Liver (tissue), 3 donors: ENCODE results near the gene LKAAEAR1.

Experiments
- EGR1 ChIP-seq, 2 donors: IDR thresholded peaks; 2 replicates each; pipeline ENCODE4 v1.6.1; 2016 to 2018; ENCODE audit warnings: antibody characterized with exemption in 2 of 2, low read depth in 2 of 2
- RAD21 ChIP-seq, 2 donors: IDR thresholded peaks; 2 replicates each; pipeline ENCODE4 v1.6.1; 2016; ENCODE audit warnings: antibody characterized with exemption in 2 of 2, mild to moderate bottlenecking in 2 of 2
- SP1 ChIP-seq: IDR thresholded peaks from 2 replicates; pipeline ENCODE4 v1.6.1; 2018; ENCODE audit warnings: antibody characterized with exemption, mild to moderate bottlenecking
- TAF1 ChIP-seq: conservative IDR thresholded peaks from 2 replicates; pipeline ENCODE4 v1.6.1; 2016; ENCODE audit warnings: antibody characterized with exemption, mild to moderate bottlenecking
- TF ChIP-seq, protein P1 (sequence below): IDR thresholded peaks from 2 replicates; pipeline ENCODE4 v1.6.1; 2016; ENCODE audit warnings: antibody characterized with exemption
- TF ChIP-seq, protein P2 (sequence below): fragments of 150-350 bp; IDR thresholded peaks from 2 replicates; pipeline ENCODE4 v1.5.1; 2017; ENCODE audit warnings: improper control_type of control experiment, low read depth, low read length; ENCODE audit not compliant: missing input control
- donor health status: healthy.
- donor health status: healthy.

DNA sequence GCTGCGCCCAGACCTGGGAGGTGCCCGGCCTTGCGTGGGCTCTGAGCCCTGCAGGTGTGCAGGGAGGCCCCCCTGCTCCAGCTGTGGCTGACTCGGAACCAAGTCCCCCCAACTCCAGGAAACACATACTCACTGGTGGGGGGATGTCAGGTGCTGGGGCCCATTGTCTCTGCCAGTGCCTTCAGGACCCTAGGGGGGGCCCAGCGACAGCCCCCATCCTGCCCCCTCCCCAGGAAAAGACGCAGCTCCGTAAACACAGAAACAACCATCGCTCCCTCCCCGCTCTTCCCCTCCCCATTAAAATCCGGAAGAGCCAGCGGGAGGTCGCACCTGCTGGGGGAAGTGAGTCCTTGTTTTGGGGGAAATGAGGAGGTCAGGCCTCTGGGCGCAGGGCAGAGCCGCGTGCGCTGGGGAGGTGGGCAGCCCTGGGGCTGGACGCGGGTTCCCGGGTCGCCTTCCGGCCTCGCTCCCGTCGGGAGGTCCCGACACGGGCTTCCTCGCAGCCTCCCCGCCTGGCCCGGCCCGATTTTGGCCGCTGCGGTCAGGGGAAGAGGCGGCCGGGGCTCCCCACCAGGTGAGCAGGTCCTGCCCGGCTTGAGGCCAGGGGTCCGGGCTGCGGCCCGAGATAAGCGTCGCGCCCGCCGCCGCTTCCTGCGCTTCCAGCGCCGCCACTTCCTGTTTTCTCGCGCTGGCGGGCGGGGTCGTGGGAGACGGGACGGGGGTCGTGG is 42.0 kb downstream of the LKAAEAR1 start:
- TF ChIP-seq, protein P1, sequence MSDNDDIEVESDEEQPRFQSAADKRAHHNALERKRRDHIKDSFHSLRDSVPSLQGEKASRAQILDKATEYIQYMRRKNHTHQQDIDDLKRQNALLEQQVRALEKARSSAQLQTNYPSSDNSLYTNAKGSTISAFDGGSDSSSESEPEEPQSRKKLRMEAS, result no peak
- TF ChIP-seq, protein P2, sequence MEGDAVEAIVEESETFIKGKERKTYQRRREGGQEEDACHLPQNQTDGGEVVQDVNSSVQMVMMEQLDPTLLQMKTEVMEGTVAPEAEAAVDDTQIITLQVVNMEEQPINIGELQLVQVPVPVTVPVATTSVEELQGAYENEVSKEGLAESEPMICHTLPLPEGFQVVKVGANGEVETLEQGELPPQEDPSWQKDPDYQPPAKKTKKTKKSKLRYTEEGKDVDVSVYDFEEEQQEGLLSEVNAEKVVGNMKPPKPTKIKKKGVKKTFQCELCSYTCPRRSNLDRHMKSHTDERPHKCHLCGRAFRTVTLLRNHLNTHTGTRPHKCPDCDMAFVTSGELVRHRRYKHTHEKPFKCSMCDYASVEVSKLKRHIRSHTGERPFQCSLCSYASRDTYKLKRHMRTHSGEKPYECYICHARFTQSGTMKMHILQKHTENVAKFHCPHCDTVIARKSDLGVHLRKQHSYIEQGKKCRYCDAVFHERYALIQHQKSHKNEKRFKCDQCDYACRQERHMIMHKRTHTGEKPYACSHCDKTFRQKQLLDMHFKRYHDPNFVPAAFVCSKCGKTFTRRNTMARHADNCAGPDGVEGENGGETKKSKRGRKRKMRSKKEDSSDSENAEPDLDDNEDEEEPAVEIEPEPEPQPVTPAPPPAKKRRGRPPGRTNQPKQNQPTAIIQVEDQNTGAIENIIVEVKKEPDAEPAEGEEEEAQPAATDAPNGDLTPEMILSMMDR, result no peak
- TF ChIP-seq TAF1 (no peak), RAD21 (IDR thresholded peaks at IDR 0.05) (no peak), SP1 (no peak), EGR1 (IDR thresholded peaks at IDR 0.05; ENCODE audit: low read depth in 2 of 2) (no peak)
